ENCODE measurements around the gene STARD10. TPM values are rescaled to one million over a fixed set of nuclear protein-coding genes. Genes with fewer than 3 reads are reported as not detected.
A peak's percentile ranks its signal among the peaks of the same experiment; 100 is the strongest.

STARD10 gene
- total and polyA plus RNA-seq, 9 of the 15 experiments (the other 6 are each of a cell fraction or from before 2014, with no cell fraction given) = 0.15 to 52.9 (median 32.3) TPM

DNA sequence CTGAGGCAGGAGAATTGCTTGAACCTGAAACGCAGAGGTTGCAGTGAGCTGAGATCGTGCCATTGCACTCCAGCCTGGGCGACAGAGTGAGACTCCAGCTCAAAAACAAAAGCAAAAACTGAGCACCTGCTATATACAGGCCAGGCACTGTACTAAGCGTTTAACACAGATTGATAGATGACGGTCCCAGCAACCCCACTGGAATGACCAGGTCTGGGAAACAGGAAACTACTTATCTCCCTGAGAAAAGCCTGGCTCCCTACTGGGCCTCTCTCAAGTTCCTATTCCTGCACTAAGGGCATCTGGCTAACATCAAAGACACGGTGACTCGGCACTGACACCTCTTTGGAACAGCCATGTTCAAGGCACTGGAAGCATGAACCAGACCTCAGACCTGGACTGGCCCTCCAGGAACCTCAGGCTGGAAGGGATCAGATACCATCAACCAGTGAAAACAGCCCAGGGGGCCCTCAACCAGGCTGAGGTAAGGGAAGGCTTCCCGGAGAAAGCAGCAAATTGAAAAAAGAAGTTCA lies 58.3 kb downstream of the STARD10 start (continued):
- TF ChIP-seq KLF10 (CRISPR knock-in tag; IDR thresholded peaks at IDR 0.05) (no peak), CBX1 (IDR thresholded peaks at IDR 0.05; ENCODE audit: low read depth) (no peak), POLR2AphosphoS2 (IDR thresholded peaks at IDR 0.05; ENCODE audit: low read length) (no peak), BACH1 (tag; IDR thresholded peaks at IDR 0.05) (no peak), MTA1 (IDR thresholded peaks at IDR 0.05; ENCODE audit: borderline replicate concordance) (no peak), PHF21A (IDR thresholded peaks at IDR 0.05; ENCODE audit: borderline replicate concordance, low read depth) (no peak), ZNF79 (CRISPR knock-in tag; IDR thresholded peaks at IDR 0.05; ENCODE audit: low read depth) (no peak), TAL1 (IDR thresholded peaks at IDR 0.05) (peak; percentile 21; the same call in 1 of the 2 replicates), ZNF217 (CRISPR knock-in tag; IDR thresholded peaks at IDR 0.05) (no peak), CCAR2 (IDR thresholded peaks at IDR 0.05; ENCODE audit: low read depth, low read length) (no peak), ETV6 (IDR thresholded peaks at IDR 0.05; ENCODE audit: borderline replicate concordance in 1 of 2, low read depth in 2 of 2, low read length in 1 of 2) (no peak), ETV6 (CRISPR knock-in tag; IDR thresholded peaks at IDR 0.05; ENCODE audit: borderline replicate concordance) (no peak), ELF4 (CRISPR knock-in tag; IDR thresholded peaks at IDR 0.05) (no peak), SAFB (IDR thresholded peaks at IDR 0.05; ENCODE audit: borderline replicate concordance, low read depth, low read length) (no peak), ZNF175 (CRISPR knock-in tag; IDR thresholded peaks at IDR 0.05; ENCODE audit: low read depth) (0 out of 2 replicates have a peak, but pooled peaks have one; percentile 50)
- TF ChIP-seq, protein P1, sequence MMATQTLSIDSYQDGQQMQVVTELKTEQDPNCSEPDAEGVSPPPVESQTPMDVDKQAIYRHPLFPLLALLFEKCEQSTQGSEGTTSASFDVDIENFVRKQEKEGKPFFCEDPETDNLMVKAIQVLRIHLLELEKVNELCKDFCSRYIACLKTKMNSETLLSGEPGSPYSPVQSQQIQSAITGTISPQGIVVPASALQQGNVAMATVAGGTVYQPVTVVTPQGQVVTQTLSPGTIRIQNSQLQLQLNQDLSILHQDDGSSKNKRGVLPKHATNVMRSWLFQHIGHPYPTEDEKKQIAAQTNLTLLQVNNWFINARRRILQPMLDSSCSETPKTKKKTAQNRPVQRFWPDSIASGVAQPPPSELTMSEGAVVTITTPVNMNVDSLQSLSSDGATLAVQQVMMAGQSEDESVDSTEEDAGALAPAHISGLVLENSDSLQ (IDR thresholded peaks at IDR 0.05) = peak; percentile 86
- TF ChIP-seq, protein P2, sequence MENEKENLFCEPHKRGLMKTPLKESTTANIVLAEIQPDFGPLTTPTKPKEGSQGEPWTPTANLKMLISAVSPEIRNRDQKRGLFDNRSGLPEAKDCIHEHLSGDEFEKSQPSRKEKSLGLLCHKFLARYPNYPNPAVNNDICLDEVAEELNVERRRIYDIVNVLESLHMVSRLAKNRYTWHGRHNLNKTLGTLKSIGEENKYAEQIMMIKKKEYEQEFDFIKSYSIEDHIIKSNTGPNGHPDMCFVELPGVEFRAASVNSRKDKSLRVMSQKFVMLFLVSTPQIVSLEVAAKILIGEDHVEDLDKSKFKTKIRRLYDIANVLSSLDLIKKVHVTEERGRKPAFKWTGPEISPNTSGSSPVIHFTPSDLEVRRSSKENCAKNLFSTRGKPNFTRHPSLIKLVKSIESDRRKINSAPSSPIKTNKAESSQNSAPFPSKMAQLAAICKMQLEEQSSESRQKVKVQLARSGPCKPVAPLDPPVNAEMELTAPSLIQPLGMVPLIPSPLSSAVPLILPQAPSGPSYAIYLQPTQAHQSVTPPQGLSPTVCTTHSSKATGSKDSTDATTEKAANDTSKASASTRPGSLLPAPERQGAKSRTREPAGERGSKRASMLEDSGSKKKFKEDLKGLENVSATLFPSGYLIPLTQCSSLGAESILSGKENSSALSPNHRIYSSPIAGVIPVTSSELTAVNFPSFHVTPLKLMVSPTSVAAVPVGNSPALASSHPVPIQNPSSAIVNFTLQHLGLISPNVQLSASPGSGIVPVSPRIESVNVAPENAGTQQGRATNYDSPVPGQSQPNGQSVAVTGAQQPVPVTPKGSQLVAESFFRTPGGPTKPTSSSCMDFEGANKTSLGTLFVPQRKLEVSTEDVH (IDR thresholded peaks at IDR 0.05; ENCODE audit: low read depth, partially characterized antibody) = no peak
- TF ChIP-seq, protein P3, sequence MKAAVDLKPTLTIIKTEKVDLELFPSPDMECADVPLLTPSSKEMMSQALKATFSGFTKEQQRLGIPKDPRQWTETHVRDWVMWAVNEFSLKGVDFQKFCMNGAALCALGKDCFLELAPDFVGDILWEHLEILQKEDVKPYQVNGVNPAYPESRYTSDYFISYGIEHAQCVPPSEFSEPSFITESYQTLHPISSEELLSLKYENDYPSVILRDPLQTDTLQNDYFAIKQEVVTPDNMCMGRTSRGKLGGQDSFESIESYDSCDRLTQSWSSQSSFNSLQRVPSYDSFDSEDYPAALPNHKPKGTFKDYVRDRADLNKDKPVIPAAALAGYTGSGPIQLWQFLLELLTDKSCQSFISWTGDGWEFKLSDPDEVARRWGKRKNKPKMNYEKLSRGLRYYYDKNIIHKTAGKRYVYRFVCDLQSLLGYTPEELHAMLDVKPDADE (conservative IDR thresholded peaks at IDR 0.05; ENCODE audit: control insufficient read depth, low read depth, low read length) = no peak
- TF ChIP-seq, protein P4, sequence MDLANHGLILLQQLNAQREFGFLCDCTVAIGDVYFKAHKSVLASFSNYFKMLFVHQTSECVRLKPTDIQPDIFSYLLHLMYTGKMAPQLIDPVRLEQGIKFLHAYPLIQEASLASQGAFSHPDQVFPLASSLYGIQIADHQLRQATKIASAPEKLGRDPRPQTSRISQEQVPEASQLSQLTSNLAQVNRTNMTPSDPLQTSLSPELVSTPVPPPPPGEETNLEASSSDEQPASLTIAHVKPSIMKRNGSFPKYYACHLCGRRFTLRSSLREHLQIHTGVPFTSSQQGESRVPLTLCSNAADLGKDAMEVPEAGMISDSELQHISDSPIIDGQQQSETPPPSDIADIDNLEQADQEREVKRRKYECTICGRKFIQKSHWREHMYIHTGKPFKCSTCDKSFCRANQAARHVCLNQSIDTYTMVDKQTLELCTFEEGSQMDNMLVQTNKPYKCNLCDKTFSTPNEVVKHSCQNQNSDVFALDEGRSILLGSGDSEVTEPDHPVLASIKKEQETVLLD (IDR thresholded peaks at IDR 0.05) = 0 out of 2 replicates have a peak, but pooled peaks have one; percentile 20
- TF ChIP-seq, protein P5, sequence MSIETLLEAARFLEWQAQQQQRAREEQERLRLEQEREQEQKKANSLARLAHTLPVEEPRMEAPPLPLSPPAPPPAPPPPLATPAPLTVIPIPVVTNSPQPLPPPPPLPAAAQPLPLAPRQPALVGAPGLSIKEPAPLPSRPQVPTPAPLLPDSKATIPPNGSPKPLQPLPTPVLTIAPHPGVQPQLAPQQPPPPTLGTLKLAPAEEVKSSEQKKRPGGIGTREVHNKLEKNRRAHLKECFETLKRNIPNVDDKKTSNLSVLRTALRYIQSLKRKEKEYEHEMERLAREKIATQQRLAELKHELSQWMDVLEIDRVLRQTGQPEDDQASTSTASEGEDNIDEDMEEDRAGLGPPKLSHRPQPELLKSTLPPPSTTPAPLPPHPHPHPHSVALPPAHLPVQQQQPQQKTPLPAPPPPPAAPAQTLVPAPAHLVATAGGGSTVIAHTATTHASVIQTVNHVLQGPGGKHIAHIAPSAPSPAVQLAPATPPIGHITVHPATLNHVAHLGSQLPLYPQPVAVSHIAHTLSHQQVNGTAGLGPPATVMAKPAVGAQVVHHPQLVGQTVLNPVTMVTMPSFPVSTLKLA (conservative IDR thresholded peaks at IDR 0.05) = no peak; a peak in 1 of 4 replicates

Data from K562 (cell line).